Measurements from ENCODE around the gene GDNF. TPM values are rescaled to one million over a fixed set of nuclear protein-coding genes. Genes with fewer than 3 reads are reported as not detected.

Gene GDNF
- total RNA-seq, 1 experiment from 2014 or later = not detected

DNA sequence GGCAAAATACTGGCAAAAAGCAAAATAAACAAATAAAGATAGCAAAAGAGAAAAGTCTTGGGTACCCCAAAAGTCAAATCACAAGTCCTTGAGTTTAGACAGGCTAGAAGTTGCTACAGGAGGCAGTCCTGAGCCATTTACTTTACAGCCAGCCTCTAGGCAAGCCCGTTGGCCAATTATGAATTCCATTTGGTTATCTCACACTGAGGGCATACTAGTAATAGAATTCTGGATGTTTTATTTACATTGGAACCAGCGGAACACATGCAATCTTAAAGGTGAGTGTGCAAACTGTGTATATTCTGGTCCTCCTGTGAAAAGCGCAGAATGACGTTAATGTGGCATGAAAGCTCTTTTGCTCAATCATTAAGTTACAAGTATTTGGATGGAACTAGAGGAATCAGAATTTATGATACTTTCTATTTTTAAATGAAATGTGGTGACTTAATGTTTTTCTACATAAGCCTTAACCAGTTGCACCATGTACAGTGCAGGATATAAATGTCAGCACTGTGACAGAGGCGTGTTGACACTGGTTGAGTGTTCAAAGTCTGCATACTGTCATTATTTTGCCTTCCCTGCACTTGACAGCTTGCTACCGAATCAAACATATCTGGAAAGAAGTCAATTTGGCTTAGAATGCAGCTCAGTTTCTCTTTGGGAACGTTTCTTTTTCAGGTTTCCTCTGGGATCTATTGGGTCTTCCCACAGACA is 7.9 kb downstream of the GDNF start:
- in situ Hi-C loops (cut with HindIII; ENCODE audit: low pct_unique_long_range_greater_than_20kb, low sequenced_read_pairs) = no loop called here
- DNase-seq (ENCODE audit: low read depth) = no peak

DNA sequence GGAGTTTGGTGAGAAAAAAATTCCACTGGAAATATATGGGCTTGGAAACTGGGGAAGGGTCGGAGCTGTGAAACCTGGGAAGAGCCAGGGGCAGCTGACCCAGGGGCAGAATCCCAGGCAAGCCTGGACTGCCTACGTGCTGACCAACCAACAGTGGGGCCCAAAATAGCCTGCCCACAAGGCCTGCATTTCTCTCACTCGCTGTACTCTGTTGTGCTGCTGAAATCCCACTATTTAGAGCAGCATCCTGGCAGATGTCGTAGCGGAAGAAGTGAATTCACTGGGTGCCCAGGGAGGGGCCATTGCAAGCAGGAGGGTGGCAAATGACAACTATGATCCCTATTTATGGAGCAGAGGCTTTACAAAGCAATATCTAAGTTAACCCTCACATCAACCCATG is 9.5 kb downstream of the GDNF start:
- in situ Hi-C loops (cut with HindIII; ENCODE audit: low pct_unique_long_range_greater_than_20kb, low sequenced_read_pairs) = no loop called here
- no peak for DNase-seq (ENCODE audit: low read depth)

DNA sequence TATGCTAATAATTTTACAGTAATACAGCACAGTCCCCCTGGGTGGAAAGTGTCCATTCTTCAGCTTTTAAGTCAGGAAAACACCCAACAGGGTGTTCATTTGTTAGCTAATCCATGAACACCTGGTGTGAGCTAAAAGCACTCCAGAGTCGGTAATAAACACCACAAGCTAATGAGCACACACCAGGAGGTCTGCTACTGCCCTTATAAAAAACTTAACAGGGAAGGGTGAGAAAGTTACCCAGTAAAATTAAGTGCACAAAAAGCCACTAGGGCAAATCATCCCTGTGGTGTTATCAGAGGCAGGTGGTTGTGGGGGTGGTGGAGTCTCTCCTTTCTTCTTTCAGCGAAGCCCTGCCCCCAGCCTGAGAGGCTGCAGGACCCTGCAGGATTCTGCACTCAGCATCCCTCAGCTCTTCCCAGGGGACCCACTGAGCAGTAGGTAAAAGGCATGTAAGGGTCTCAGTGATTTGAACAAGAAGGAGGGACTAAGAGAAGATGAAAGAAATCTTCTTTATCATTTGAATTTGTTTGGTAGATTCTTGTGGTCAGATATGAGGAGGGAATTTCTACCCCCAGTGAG is 14.4 kb downstream of the GDNF start:
- DNase-seq (ENCODE audit: low read depth) = no peak
- in situ Hi-C loops (cut with HindIII; ENCODE audit: low pct_unique_long_range_greater_than_20kb, low sequenced_read_pairs) = no loop called here

DNA sequence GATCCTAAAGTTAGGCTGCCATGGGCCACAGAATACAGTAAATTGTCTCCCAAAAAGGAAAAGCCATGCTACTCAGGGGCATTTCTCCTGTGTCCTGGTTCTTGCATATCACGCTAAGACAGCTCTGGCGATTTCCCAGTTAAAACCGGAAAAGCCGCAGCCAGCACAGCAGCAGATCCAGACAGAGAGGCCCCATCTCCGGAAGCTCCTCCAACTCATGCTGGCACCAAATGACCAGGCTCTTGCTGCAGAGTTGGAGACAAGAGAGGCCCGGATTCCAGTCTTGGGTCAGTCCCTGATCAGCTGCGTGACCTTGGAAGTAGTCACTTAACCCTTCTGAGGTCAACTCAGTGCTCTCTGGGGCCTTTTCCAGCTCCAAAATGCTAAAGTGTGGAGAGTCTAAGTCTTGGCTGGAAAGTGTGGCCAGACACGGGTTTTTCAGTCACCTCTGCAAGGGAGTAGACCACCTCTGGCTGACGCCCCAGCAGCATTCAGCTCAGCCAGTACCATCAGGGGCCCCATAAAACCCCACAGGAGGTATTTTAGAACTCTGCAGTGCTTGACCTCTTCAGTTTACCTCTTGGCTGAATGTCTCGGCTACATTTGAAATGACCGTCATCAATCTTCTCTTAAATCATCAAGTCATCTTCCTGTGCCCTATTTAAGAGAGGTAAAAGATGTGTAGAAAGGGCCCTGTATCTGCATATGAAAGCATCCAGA is 16.2 kb downstream of the GDNF start:
- in situ Hi-C loops (cut with HindIII; ENCODE audit: low pct_unique_long_range_greater_than_20kb, low sequenced_read_pairs) = no loop called here
- DNase-seq (ENCODE audit: low read depth) = no peak

DNA sequence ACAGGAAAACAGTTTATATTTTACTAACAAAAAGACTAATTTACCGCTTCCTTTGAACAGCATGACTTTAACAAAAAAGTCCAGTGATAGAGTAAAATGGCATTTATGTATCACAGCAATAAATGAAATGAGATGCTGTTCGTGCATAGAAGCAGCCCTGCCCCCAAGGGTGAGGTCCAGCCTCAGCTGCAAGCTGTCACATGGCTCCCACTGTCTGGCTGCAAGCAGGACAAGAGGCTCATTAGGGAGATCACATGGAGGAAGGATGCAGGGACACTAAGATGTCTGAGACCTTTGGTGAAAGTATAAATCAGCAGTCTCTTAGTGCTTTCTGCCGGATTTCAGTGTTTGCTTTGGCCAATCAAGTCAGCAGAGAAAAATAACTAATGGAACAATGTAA is 23.0 kb downstream of the GDNF start:
- in situ Hi-C loops (cut with HindIII; ENCODE audit: low pct_unique_long_range_greater_than_20kb, low sequenced_read_pairs) = no loop called here
- DNase-seq (ENCODE audit: low read depth) = no peak

DNA sequence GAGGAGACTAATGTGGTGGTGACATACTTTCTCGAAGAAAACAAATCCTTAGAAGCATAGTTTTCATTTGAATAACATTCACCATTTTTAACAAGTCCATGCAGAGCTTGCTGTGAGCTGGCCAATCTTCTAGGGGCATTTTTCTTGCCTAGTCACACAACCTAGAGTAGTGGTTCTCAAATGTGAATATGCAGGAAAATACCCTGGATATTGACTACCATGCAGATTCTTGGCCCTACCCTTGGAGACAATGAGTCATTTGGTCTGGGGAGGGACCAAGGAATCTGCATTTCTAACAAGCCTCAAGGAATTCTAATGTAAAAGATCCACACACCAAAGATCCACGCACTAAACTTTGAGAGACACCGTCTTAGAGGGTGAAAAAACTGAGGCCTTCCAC is 23.5 kb downstream of the GDNF start:
- in situ Hi-C loops (cut with HindIII; ENCODE audit: low pct_unique_long_range_greater_than_20kb, low sequenced_read_pairs) = no loop called here
- DNase-seq (ENCODE audit: low read depth) = no peak

DNA sequence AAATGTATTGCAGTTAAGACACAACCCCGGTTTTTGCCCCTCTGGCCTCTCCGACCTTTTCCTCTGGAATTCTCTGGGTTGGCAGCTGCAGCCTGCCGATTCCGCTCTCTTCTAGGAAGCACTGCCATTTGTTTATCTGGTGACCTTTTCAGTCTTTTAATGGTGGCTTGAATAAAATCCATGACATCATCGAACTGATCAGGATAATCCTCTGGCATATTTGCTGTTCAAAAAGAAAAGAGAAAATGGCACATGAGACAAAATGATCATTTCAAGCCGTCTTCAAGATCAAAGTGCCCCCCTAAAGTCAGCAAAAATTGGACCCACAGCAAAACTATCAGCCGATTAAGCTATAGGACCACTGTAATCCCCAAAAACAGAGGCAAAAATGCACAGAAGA is 23.9 kb downstream of the GDNF start:
- in situ Hi-C loops (cut with HindIII; ENCODE audit: low pct_unique_long_range_greater_than_20kb, low sequenced_read_pairs) = no loop called here
- DNase-seq (ENCODE audit: low read depth) = no peak

DNA sequence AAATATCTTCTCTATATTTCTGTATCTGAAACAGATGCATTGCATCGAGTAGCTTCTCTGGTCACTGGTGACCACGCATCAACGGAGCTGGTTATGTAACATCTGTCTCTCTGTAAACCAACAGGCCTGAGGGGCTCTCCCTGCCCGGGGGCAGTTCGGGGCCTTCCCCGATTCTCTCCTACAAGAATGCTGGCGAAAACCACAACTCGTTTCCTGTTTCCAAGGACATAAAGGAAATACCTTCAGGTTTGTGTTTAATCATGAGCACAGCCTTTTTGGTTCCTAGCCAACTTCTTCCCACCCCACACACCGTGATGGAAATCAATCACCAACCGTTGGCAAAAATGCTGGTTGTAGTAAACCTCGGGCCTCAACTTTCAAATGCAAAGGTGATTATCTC is 25.1 kb downstream of the GDNF start:
- no peak for DNase-seq (ENCODE audit: low read depth)
- in situ Hi-C loops (cut with HindIII; ENCODE audit: low pct_unique_long_range_greater_than_20kb, low sequenced_read_pairs) = no loop called here

DNA sequence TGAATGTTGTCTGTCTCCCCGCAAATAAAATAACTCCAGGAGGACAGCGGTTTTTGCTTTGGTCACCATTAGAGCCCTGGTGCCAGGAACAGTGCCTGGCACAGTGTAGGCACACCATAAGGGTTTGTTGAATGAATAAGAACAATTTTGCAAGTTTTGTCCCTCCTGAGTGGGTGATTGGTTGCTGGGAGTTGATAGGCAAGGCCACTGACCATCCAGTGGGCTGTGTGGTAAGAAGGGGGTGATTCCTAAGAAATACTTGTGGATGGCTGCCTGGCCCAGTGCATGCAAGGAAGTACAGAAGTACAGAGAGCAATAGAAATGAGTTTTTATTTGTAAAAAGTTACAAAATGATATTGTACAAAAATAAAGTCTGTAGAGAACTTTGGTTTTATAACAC is 27.5 kb downstream of the GDNF start:
- no peak for DNase-seq (ENCODE audit: low read depth)
- in situ Hi-C loops (cut with HindIII; ENCODE audit: low pct_unique_long_range_greater_than_20kb, low sequenced_read_pairs) = no loop called here

DNA sequence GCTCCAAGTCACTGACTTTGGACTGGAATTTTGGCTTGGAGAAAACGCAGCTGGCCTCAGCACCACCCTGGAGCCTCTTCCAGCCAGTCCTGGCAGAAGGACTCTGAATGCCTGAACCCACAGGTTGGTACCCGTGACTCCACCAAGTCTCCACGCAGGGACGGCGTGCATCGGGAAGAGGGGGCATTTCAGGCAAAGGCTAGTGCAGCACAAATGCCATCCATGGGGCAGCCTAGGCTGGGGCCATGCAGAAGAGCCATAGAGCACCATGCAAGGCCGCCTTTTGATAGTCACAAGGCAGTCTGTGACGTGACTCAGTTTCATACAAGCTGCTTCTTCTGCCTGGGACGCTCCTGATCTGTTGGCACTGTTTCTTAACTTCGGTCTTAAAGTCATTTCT is 28.0 kb downstream of the GDNF start:
- no peak for DNase-seq (ENCODE audit: low read depth)
- in situ Hi-C loops (cut with HindIII; ENCODE audit: low pct_unique_long_range_greater_than_20kb, low sequenced_read_pairs) = no loop called here

DNA sequence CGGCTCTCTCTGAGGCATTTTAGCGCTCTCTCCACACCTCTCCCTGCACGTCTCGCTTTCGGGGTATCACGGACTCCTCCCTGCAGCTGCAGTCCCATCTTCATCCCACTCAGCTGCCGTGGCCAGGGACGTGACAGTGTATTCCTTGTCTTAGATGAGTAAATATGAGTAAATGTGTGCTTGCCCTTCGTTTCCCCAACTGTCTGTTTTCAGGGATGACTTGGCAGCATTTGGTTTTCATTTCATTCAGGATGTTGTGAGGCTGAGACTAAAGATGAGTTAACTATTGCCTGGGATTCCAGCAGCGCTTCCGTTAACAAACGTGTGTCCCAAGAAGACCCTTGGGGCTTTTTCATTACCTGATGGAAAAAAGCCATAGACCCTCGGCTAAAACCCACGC is 29.5 kb downstream of the GDNF start:
- in situ Hi-C loops (cut with HindIII; ENCODE audit: low pct_unique_long_range_greater_than_20kb, low sequenced_read_pairs) = no loop called here
- DNase-seq (ENCODE audit: low read depth) = no peak

DNA sequence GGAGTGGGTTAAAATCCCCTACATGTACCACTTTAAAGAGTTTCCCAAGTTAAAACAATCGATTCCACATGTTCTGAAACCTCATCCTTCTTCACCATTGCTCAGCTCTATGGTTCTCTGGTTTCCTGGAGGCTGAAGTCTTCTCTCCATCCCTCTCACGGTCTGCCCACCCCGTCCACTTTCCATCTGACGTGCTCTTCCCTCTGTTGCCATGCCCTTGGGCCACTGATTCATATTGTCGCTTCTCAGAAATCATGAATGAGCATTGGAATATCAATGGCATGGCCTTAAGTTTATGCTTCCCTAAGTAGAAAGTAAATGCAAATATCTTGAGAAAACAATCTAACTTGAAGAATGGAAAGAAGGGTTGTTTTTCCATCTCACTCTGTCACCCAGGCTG is 30.9 kb downstream of the GDNF start:
- in situ Hi-C loops (cut with HindIII; ENCODE audit: low pct_unique_long_range_greater_than_20kb, low sequenced_read_pairs) = no loop called here

DNA sequence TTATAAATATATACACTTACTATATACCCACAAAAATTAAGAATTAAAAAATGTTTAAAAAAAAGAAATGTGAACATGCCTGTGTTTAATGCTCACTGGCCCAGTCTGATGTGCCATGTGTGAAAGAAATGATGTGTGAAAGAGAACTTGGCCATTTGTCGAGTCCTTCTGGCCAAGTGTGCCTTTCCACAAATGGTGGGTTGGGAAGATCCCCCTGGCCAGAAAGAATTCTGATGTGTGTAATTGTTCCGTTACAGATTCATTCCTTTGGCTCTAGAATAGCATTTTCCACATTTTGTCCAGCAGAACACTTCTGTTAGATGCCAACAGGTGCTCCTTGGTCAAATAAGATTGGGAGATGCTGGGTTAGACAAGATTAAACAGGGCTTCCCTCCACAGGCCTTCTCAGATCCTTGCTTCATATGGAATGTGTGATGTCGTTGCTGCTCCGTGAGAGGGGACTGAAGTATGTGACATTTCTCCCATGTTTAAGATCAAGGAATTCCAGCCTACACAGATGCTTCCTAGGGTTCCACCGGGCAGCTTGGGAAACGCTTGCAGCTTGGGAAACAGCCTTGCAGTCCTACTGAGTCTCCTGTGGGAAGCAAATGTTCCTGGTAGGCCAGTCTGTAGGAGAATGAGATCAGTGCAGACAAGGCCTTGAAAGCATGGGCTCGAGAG is 32.1 kb downstream of the GDNF start:
- DNase-seq (ENCODE audit: low read depth) = no peak
- in situ Hi-C loops (cut with HindIII; ENCODE audit: low pct_unique_long_range_greater_than_20kb, low sequenced_read_pairs) = no loop called here

More for the DNA sequence above, 30.9 kb downstream of the GDNF start:
- no peak for DNase-seq (ENCODE audit: low read depth)

DNA sequence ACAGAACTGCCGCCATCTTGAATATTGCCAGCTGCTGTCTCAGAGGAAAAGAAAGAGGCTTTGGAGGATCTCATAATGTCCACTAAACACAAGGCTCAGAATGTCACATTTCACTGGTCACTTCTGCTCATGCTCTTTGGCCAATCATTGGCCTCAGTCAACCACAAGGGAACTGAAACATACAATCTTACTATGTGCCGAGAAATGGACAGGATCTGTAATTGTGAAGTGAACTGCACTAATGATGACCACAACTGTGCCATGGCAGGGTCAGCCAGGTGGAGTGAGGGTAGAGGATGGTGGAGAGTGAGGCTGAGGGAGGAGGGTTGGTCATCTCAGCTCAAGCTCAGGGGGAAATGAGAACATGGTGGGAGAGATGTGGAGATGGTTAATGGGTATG is 32.8 kb downstream of the GDNF start:
- in situ Hi-C loops (cut with HindIII; ENCODE audit: low pct_unique_long_range_greater_than_20kb, low sequenced_read_pairs) = no loop called here
- no peak for DNase-seq (ENCODE audit: low read depth)

DNA sequence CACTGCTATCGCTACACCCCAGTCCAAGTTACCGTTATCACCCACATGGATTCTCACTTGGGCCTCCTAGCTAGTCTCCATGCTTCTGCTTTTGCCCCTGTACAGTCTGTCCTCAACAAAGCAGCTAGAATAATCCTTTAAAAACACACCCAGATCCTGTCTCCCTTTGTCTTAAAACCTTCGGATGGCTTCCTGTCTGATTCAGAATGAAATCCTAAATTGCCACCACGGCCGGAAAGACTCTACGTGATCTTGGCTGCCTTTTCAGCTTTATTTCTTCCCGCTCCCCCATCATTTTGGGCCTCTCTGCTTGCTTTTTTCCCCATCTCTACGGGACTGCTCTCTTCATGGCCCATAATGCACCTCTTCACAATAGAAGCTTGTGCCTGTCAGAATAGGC is 33.4 kb downstream of the GDNF start:
- in situ Hi-C loops (cut with HindIII; ENCODE audit: low pct_unique_long_range_greater_than_20kb, low sequenced_read_pairs) = no loop called here
- no peak for DNase-seq (ENCODE audit: low read depth)

DNA sequence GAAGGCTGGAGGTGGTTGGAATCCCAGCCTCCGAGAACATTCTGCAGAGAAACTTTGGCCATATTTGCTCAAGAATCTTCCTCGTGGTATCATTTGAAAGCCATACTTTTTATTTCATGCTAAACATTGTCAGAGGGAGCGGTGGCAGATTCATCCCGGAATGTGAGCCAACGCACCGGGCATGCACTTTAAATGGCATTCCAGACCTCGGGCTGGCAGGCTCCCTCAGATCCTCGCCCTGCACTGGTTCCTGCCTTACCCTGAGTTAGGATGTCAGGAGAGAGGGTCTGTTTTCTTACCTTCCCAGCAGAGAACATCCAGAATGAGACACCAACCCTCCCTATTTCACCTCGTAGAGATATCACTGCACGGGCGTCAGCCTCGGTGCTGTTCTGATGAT is 33.8 kb downstream of the GDNF start:
- in situ Hi-C loops (cut with HindIII; ENCODE audit: low pct_unique_long_range_greater_than_20kb, low sequenced_read_pairs) = no loop called here
- no peak for DNase-seq (ENCODE audit: low read depth)

DNA sequence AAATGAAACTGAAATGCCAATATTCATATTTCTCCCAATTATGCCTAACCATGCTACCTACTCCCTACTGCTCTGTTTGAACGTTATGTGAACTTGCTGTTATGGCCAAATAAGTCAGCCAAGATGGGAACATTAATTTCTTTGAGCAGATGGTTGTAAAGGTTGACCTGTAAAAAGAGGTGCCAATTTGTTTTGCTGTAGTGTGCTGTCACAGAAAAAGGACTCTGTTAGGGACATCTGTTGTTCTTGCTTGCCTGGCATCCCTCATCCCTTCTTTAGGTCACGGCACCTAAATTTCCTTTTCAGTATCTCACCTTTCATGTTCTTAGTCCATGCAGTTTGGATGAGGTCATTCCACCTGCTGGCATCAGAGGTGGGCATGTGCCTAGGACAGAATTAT is 35.4 kb downstream of the GDNF start:
- in situ Hi-C loops (cut with HindIII; ENCODE audit: low pct_unique_long_range_greater_than_20kb, low sequenced_read_pairs) = no loop called here
- no peak for DNase-seq (ENCODE audit: low read depth)

DNA sequence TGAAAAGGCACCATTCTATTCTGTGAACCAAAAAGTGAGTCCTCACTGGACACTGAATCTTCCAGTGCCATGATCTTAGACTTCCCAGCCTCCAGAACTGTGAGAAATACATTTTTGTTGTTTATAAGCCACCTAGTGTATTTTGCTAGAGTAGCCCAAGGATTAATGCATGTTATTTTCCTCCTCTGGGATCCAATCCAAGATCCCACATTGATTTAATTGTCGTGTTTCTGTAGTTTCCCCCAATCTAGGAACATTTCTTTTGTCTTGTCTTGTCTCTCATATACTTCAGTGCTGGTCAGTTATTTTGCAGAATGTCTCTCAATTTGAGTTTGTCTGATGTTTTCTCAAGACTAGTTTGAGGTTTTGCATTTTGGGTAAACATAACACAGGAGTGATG is 36.4 kb downstream of the GDNF start:
- DNase-seq (ENCODE audit: low read depth) = no peak
- in situ Hi-C loops (cut with HindIII; ENCODE audit: low pct_unique_long_range_greater_than_20kb, low sequenced_read_pairs) = no loop called here

DNA sequence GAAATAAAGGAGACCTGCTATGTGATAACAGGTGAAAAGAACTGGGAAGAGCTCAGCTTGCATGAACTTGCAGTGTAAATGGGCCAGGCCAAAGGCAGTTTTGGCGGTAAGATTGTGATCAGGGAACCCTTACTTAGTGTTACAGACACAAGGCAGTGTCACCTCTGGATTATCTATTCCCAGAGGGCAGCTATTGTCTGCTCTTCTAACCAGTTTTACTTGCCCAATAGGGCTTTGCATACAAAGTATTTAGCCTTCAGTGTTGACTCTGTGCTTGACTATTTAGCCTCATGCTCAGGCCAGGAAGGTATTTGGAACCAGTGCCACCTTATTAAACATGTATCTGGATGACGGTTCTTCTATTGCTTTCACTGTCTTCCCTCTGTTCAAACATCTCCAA is 38.3 kb downstream of the GDNF start:
- no peak for DNase-seq (ENCODE audit: low read depth)
- in situ Hi-C loops (cut with HindIII; ENCODE audit: low pct_unique_long_range_greater_than_20kb, low sequenced_read_pairs) = no loop called here
